Parathyroid adenoma (tissue), 2 donors: ENCODE data around the gene ORM1.

ENCODE experiments used
- H2AFZ ChIP-seq: fragments of 300-600 bp; sonication (generic); one replicate; pipeline ENCODE4 v1.7.0; 2017; ENCODE audit warnings: antibody characterized with exemption, mild to moderate bottlenecking
- H3K27ac ChIP-seq: fragments of 300-600 bp; sonication (generic); one replicate; pipeline ENCODE4 v1.7.0; 2017
- H3K27me3 ChIP-seq: fragments of 300-600 bp; sonication (generic); one replicate; pipeline ENCODE4 v1.7.0; 2017; ENCODE audit warnings: low read length; ENCODE audit not compliant: control insufficient read depth, insufficient read depth
- H3K36me3 ChIP-seq: fragments of 300-600 bp; sonication (generic); one replicate; pipeline ENCODE4 v1.7.0; 2017; ENCODE audit warnings: low read length; ENCODE audit not compliant: control insufficient read depth, insufficient read depth
- H3K4me1 ChIP-seq: fragments of 300-600 bp; sonication (generic); one replicate; pipeline ENCODE4 v1.7.0; 2017; ENCODE audit warnings: control low read depth
- H3K4me2 ChIP-seq: fragments of 300-600 bp; sonication (generic); one replicate; pipeline ENCODE4 v1.7.0; 2017; ENCODE audit warnings: low read length
- H3K4me3 ChIP-seq: fragments of 300-600 bp; sonication (generic); one replicate; pipeline ENCODE4 v1.7.0; 2017; ENCODE audit warnings: low read depth, low read length
- H3K79me2 ChIP-seq: fragments of 300-600 bp; sonication (generic); one replicate; pipeline ENCODE4 v1.7.0; 2017; ENCODE audit warnings: control low read depth
- H3K9ac ChIP-seq: fragments of 300-600 bp; sonication (generic); one replicate; pipeline ENCODE4 v1.7.0; 2017; ENCODE audit warnings: mild to moderate bottlenecking
- H3K9me3 ChIP-seq: fragments of 300-600 bp; sonication (generic); one replicate; pipeline ENCODE4 v1.7.0; 2017; ENCODE audit warnings: low read length; ENCODE audit not compliant: control insufficient read depth
- TF ChIP-seq, protein P1 (sequence below): fragments of 300-600 bp; sonication (generic); IDR thresholded peaks from one replicate; pipeline ENCODE4 v1.7.0; 2017; ENCODE audit warnings: antibody characterized with exemption, mild to moderate bottlenecking
- donor health status: primary hyperparathyroidism.

ORM1 gene

DNA sequence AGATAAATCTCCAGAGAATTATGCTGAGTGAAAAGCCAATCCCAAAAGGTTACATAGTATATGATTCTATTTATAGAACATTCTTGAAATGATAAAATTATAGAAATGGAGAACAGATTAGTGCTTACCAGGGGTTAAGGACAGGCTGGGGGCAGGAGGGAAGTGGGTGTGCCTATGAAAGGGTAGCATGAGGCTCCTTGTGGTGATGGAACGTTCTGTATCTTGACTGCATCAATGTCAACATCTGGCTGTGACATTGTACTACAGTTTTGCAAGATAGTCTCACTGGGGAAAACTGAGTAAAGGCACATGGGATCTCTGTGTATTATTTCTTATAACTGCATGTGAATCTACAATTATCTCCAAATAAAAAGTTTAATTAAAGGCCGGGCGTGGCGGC, 29.0 kb downstream of the ORM1 start:
- Histone ChIP-seq H3K36me3 (no peaks in the 10 kb centered on the region), H3K4me3 (no peak overlapping the region), H3K27ac (no peak overlapping the region), H3K9ac (no peak overlapping the region), H3K4me2 (no peak overlapping the region), H3K79me2 (no peaks in the 10 kb centered on the region), H2AFZ (no peak overlapping the region), H3K4me1 (no peaks in the 10 kb centered on the region), H3K27me3 (no peaks in the 10 kb centered on the region), H3K9me3 (no peaks in the 10 kb centered on the region)
- TF ChIP-seq, protein P1, sequence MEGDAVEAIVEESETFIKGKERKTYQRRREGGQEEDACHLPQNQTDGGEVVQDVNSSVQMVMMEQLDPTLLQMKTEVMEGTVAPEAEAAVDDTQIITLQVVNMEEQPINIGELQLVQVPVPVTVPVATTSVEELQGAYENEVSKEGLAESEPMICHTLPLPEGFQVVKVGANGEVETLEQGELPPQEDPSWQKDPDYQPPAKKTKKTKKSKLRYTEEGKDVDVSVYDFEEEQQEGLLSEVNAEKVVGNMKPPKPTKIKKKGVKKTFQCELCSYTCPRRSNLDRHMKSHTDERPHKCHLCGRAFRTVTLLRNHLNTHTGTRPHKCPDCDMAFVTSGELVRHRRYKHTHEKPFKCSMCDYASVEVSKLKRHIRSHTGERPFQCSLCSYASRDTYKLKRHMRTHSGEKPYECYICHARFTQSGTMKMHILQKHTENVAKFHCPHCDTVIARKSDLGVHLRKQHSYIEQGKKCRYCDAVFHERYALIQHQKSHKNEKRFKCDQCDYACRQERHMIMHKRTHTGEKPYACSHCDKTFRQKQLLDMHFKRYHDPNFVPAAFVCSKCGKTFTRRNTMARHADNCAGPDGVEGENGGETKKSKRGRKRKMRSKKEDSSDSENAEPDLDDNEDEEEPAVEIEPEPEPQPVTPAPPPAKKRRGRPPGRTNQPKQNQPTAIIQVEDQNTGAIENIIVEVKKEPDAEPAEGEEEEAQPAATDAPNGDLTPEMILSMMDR = no peak

DNA sequence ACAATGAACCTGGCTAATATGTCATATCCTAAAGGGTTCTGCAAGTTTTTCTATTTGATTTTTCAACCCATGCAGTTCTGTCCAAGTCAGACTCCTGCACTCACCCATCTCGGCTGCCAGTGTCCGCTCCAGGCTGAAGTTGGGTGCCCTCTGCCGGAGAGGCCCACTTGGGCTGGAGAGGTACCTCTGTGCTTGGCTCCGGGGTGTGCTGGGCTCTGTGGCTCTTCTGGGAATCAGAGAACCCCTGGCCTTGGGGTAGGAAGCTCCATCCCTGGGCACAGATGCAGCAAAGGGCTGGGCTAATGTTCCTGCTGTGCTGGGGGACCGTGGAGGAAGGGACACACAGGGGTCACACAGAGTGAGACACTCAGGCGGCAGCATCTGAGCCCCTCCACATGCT, 32.9 kb downstream of the ORM1 start:
- Histone ChIP-seq H3K36me3 (no peaks in the 10 kb centered on the region), H3K4me2 (no peak overlapping the region), H3K9me3 (no peaks in the 10 kb centered on the region), H2AFZ (no peak overlapping the region), H3K79me2 (no peaks in the 10 kb centered on the region), H3K9ac (no peak overlapping the region), H3K4me1 (no peaks in the 10 kb centered on the region), H3K27ac (no peak overlapping the region), H3K4me3 (no peak overlapping the region), H3K27me3 (no peaks in the 10 kb centered on the region)
- TF ChIP-seq, protein P1 = no peak

DNA sequence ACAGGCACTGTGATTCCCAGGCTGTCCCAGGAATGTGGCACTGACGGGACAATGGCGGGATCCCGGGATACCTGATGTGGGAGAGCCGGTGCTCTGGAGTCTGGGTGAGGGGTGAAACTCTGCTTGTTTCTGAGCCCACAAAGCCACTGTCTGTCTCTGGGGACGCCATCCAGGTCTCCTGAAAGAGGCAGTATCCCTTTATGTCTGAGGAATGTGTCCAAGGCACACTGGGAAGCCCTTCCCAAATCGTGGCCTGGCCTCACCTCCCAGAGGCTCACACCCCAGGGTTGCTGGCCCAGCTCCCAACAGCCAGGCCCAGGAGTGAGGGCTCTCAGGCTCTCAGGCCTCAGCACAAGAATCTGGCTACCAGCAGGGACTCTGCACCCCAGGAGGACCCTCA, 33.9 kb downstream of the ORM1 start:
- H3K4me1 ChIP-seq = no peaks in the 10 kb centered on the region
- H3K27me3 ChIP-seq = no peaks in the 10 kb centered on the region
- no peaks in the 10 kb centered on the region for H3K79me2 ChIP-seq
- no peaks in the 10 kb centered on the region for H3K9me3 ChIP-seq
- H2AFZ ChIP-seq = no peak overlapping the region
- no peak overlapping the region for H3K27ac ChIP-seq
- no peak overlapping the region for H3K4me3 ChIP-seq
- no peaks in the 10 kb centered on the region for H3K36me3 ChIP-seq
- TF ChIP-seq, protein P1 = no peak
- H3K9ac ChIP-seq = no peak overlapping the region
- no peak overlapping the region for H3K4me2 ChIP-seq

DNA sequence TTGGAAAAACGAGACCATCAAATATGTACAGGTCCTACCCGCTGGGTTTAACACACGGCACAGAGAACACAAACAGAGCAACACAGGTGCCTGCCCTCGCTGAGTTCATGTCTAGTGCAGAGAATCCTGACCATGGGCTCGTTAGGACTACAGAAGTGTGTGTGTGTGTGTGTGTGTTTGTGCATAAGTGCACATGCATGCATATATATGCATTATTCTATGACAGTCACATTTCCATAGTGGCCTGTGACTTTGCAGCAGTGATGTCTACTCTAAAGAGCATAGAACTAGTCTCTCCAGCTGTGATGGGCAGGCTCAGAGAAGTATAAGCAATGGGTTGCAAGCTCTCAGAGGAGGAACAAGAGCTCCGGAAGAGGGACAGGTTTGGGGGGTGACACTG, 34.5 kb downstream of the ORM1 start:
- Histone ChIP-seq H3K4me2 (no peak overlapping the region), H3K9ac (no peak overlapping the region), H3K4me1 (no peaks in the 10 kb centered on the region), H3K36me3 (no peaks in the 10 kb centered on the region), H3K27me3 (no peaks in the 10 kb centered on the region), H2AFZ (no peak overlapping the region), H3K9me3 (no peaks in the 10 kb centered on the region), H3K79me2 (no peaks in the 10 kb centered on the region), H3K27ac (no peak overlapping the region), H3K4me3 (no peak overlapping the region)
- TF ChIP-seq, protein P1 = no peak

DNA sequence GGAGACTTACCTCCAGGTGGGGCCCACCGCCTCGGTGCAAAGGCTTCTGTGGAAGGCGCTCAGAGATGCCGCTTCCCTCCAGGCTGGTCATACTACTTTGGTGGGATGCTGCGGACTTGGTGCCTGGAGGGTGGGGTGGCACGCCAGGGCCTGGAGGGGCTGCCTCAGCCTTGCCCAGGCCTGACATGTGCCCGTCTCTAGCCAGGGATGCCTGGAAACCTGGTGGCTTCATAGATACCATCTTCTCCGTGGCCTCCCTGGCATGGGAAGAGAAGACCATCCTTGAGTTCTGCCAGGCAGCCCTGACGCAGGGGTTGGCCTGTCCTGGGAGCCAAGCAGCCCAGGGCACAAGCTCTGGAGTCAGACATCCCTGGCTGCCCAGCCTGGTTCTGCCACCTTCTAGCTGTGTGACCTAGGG, 35.0 kb downstream of the ORM1 start:
- H3K36me3 ChIP-seq = no peaks in the 10 kb centered on the region
- H3K9ac ChIP-seq = no peak overlapping the region
- H3K4me3 ChIP-seq = no peak overlapping the region
- no peaks in the 10 kb centered on the region for H3K27me3 ChIP-seq
- no peaks in the 10 kb centered on the region for H3K9me3 ChIP-seq
- no peaks in the 10 kb centered on the region for H3K79me2 ChIP-seq
- TF ChIP-seq, protein P1 = no peak
- H2AFZ ChIP-seq = no peak overlapping the region
- H3K4me1 ChIP-seq = no peaks in the 10 kb centered on the region
- no peak overlapping the region for H3K27ac ChIP-seq
- no peak overlapping the region for H3K4me2 ChIP-seq
